GM21619 (cell line): ENCODE results near the gene NR2C2AP.

Source experiments
- ATAC-seq: cut with Tn5 transposase; IDR thresholded peaks from one replicate; pipeline ENCODE4 v1.9.1; 2021; ENCODE audit not compliant: unreplicated experiment

The NR2C2AP gene

DNA sequence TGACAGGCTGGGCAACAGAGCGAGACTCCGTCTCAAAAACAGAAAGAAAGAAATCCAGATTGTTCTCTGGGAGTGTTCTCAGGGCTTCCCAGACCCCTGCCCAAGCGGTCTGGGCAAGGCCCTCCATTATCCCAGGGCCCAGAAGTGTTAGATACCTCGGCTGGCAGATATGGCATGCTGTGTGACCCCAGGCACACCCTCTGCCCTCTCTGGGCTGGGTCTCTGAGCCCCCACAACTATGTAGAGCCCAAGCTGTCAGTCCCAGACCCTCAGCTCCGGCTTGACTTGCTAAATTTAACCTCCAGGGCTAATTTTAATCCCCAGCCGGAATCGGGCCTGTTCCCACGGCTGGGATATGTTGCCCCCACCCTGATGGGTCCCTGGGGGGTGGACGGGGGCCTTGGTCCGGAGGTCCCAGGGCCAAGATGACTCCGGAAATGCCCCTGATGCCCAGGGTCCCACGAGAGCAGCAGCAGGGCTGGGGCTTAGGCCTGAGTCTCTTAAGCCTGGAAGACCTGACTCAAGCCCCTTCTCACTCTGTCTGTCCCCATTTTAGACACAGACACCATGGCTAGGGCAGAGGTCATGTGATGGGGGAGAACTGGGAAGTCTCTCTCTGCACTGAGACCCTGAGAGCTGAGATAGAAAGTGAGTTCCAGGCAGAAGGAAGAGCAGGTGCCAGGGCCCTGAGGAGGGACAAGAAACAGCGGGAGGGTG, 50.4 kb downstream of the NR2C2AP start:
- no peak for ATAC-seq

DNA sequence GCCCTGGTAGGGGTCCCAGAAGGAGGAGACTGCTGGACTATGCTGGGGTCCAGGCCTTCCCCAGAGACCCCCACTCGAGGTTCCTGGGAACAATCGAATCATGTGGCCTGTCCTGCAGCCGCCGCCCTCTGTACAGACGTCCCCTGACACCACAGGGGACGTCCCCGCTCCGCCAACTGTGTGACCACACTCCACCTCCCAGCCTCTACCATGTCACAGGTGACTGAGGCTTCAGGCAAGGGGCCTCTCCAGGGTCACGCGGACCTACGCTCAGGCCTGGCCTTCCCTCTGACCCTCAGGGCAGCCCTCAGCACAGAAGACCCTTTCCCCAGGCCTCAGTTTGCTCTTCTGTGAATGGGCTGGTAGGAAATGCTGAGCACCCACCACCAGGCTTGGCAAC, 51.8 kb downstream of the NR2C2AP start:
- ATAC-seq, result no peak
